ENCODE data around the gene PDZD2.

PDZD2 gene

DNA sequence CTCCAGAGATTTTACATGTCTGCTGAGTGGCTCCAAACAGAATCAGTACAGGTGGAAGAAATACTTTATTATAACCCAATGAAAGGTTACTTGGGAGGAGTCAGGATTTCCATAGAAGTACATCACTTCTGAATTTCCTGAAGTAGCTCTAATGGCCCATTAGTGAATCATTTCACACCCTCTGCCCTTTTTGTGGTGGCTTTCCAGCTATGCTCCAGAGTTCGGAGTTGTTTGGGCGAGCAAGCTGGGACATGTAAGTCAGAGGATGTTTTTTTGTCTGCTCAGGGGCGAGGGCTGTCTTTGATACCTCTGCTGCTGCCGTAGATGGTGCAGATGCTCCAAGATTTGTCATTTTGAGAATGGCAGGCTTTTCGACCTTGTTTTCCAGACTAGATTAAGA is 309.1 kb downstream of the PDZD2 start:
- Histone ChIP-seq H3K9ac (ENCODE audit: low read length) (no peak overlapping the region), H3K27me3 (ENCODE audit: control insufficient read depth in 1 of 2, insufficient read depth in 2 of 2, low read length in 2 of 2) (no peaks in the 10 kb centered on the region), H3K27ac (ENCODE audit: low read depth, low read length) (no peak overlapping the region), H3K9me3 (ENCODE audit: low read length) (no peaks in the 10 kb centered on the region), H3K4me1 (ENCODE audit: insufficient read depth, low read length) (peaks cover 10% of the 10 kb centered on the region), H3K4me3 (ENCODE audit: low read depth in 1 of 2, low read length in 2 of 2) (no peak overlapping the region), H3K36me3 (ENCODE audit: insufficient read depth, low read length) (no peaks in the 10 kb centered on the region)

DNA sequence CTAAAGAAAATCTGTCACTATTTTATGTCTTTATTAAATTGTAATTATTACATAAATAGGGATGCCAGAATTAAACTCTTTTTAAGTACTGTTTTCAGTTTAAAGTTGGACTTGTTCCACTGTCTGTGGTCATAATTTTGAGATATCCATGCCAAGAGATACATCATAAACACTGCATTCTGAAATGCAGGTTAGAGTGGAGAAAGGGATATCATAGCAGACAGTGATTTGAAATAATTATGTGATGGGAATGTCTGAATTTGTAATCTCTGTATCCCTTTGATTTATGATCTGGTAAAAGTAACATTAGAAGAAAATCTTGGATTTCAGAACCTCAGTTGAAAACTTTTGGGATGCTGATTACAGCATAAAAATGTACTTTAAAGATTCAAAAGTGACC is 313.1 kb downstream of the PDZD2 start:
- H3K4me1 ChIP-seq (ENCODE audit: insufficient read depth, low read length), result peaks cover 7% of the 10 kb centered on the region
- H3K27ac ChIP-seq (ENCODE audit: low read depth, low read length), result peak overlapping the region; percentile 19

DNA sequence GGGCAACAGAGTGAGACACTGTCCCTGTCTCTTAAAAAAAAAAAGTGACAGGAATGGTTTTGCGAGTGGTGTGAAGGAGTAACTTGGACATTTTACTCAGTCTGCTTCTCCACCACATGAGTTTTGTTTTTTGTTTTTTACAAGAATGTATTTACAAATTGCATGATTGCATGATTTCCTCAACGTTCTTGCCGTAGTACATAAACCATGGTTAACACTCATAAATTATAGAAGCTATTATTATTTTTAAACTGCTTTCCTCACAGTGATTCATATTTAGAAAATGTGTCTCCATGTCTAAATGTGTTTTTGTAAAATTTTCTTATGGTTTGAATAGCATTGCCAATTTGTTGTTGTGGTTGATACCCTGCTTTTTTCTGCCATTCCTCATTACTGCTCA is 315.2 kb downstream of the PDZD2 start:
- H3K27ac ChIP-seq (ENCODE audit: low read depth, low read length), result no peak overlapping the region
- peaks cover 11% of the 10 kb centered on the region for H3K4me1 ChIP-seq (ENCODE audit: insufficient read depth, low read length)
- no peaks in the 10 kb centered on the region for H3K9me3 ChIP-seq (ENCODE audit: low read length)
- no peak overlapping the region for H3K4me3 ChIP-seq (ENCODE audit: low read depth in 1 of 2, low read length in 2 of 2)
- H3K27me3 ChIP-seq (ENCODE audit: control insufficient read depth in 1 of 2, insufficient read depth in 2 of 2, low read length in 2 of 2), result no peaks in the 10 kb centered on the region
- no peaks in the 10 kb centered on the region for H3K36me3 ChIP-seq (ENCODE audit: insufficient read depth, low read length)
- no peak overlapping the region for H3K9ac ChIP-seq (ENCODE audit: low read length)

More for the DNA sequence above, 313.1 kb downstream of the PDZD2 start:
- H3K36me3 ChIP-seq (ENCODE audit: insufficient read depth, low read length), result no peaks in the 10 kb centered on the region
- H3K4me3 ChIP-seq (ENCODE audit: low read depth in 1 of 2, low read length in 2 of 2), result no peak overlapping the region
- H3K9me3 ChIP-seq (ENCODE audit: low read length), result no peaks in the 10 kb centered on the region
- no peak overlapping the region for H3K9ac ChIP-seq (ENCODE audit: low read length)
- no peaks in the 10 kb centered on the region for H3K27me3 ChIP-seq (ENCODE audit: control insufficient read depth in 1 of 2, insufficient read depth in 2 of 2, low read length in 2 of 2)

DNA sequence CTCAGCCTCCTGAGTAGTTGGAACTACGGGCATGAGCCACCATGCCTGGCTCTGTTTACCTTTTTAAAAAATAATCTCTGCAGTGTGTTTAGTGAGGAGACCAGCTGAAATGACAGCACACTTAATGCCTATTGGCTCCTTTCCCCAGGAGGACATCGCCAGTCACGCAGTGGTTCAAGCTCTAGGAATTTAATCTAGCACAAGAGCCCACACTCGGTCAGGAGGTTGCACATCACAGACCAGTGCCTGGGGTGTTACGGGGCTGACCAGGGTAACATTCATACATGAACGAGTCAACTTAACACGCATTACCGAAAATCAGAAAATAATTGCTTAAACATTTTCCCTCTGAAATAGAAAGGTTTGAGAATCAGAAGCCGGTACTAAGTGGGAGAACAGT is 318.2 kb downstream of the PDZD2 start:
- H3K4me3 ChIP-seq (ENCODE audit: low read depth in 1 of 2, low read length in 2 of 2), result no peak overlapping the region
- no peak overlapping the region for H3K27ac ChIP-seq (ENCODE audit: low read depth, low read length)
- H3K9ac ChIP-seq (ENCODE audit: low read length), result no peak overlapping the region
- H3K27me3 ChIP-seq (ENCODE audit: control insufficient read depth in 1 of 2, insufficient read depth in 2 of 2, low read length in 2 of 2), result no peaks in the 10 kb centered on the region
- H3K36me3 ChIP-seq (ENCODE audit: insufficient read depth, low read length), result no peaks in the 10 kb centered on the region
- no peaks in the 10 kb centered on the region for H3K9me3 ChIP-seq (ENCODE audit: low read length)
- H3K4me1 ChIP-seq (ENCODE audit: insufficient read depth, low read length), result peaks cover 16% of the 10 kb centered on the region

- H3K36me3 ChIP-seq (ENCODE audit: insufficient read depth, low read length), result no peaks in the 10 kb centered on the region
Measured at GRCh38 chr5:31962351-31962751, 323.4 kb downstream of the PDZD2 start.

DNA sequence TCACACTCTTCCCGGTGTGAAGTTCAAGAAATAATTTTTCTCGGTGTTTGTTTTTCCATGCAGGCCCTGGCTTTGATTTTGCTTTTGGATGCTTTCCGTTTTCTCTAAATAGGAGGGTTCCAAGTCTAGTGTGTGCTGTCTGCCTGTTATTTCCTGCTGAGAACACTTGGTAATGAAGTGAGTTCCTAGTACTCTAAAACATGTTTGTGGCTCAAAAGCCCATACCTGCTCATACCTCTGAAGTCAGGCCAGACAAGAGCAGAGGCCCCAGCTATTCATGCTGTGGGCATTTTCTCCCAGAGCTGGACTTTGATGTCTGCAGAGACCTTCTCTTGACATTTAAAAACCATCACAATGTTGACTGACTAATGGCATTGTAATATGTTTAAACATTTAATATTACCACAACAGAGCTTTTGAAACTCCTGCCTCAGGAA is 324.0 kb downstream of the PDZD2 start:
- no peaks in the 10 kb centered on the region for H3K27me3 ChIP-seq (ENCODE audit: control insufficient read depth in 1 of 2, insufficient read depth in 2 of 2, low read length in 2 of 2)
- no peaks in the 10 kb centered on the region for H3K9me3 ChIP-seq (ENCODE audit: low read length)
- peaks cover 28% of the 10 kb centered on the region for H3K4me1 ChIP-seq (ENCODE audit: insufficient read depth, low read length)
- H3K9ac ChIP-seq (ENCODE audit: low read length), result no peak overlapping the region
- peak overlapping the region; percentile 39 for H3K27ac ChIP-seq (ENCODE audit: low read depth, low read length)
- H3K4me3 ChIP-seq (ENCODE audit: low read depth in 1 of 2, low read length in 2 of 2), result peak overlapping the region in 1 of 2 donors; percentile 1
- H3K36me3 ChIP-seq (ENCODE audit: insufficient read depth, low read length), result no peaks in the 10 kb centered on the region

More at GRCh38 chr5:31962351-31962751, 323.4 kb downstream of the PDZD2 start:
- Histone ChIP-seq H3K9me3 (ENCODE audit: low read length) (no peaks in the 10 kb centered on the region), H3K27me3 (ENCODE audit: control insufficient read depth in 1 of 2, insufficient read depth in 2 of 2, low read length in 2 of 2) (no peaks in the 10 kb centered on the region), H3K4me1 (ENCODE audit: insufficient read depth, low read length) (peaks cover 32% of the 10 kb centered on the region), H3K4me3 (ENCODE audit: low read depth in 1 of 2, low read length in 2 of 2) (peak overlapping the region in 1 of 2 donors; percentile 1), H3K27ac (ENCODE audit: low read depth, low read length) (peak overlapping the region; percentile 39), H3K9ac (ENCODE audit: low read length) (no peak overlapping the region)

DNA sequence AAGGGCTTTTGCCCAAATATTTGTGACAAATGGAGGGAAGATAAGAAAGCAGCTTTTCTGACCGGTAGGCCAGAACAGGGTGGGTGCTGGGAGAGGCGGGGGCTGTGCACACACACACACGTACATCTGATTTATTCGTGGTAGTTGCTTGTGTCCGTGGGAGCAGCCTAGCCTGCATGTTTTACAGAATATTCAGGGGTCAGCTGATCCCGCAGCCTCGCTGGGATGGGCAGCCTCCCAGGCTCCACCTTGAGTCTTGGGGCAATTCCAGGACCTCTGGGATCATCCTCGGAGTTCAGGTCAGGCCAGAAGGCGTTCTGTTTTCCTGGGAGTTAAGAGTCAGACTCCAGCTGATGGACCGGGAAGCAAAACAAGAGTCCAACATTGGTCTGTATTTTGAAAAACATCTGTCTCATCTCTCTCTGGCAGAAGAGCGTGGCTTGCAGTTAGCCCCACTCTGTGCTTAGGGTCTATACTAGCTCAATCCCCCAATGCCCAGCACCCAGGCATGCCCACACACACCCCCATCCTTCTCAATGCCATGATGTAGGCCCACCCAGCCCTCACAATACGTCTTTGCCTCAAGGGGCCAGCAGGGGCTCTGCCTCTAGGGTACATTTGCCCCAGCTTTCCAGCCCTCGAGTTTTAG is 324.6 kb downstream of the PDZD2 start:
- H3K9me3 ChIP-seq (ENCODE audit: low read length), result no peaks in the 10 kb centered on the region
- H3K4me1 ChIP-seq (ENCODE audit: insufficient read depth, low read length), result peaks cover 28% of the 10 kb centered on the region
- no peak overlapping the region for H3K9ac ChIP-seq (ENCODE audit: low read length)
- no peak overlapping the region for H3K4me3 ChIP-seq (ENCODE audit: low read depth in 1 of 2, low read length in 2 of 2)
- peak overlapping the region; percentile 39 for H3K27ac ChIP-seq (ENCODE audit: low read depth, low read length)
- H3K27me3 ChIP-seq (ENCODE audit: control insufficient read depth in 1 of 2, insufficient read depth in 2 of 2, low read length in 2 of 2), result no peaks in the 10 kb centered on the region
- no peaks in the 10 kb centered on the region for H3K36me3 ChIP-seq (ENCODE audit: insufficient read depth, low read length)

- no peaks in the 10 kb centered on the region for H3K36me3 ChIP-seq (ENCODE audit: insufficient read depth, low read length)
- H3K9me3 ChIP-seq (ENCODE audit: low read length), result no peaks in the 10 kb centered on the region
- H3K4me3 ChIP-seq (ENCODE audit: low read depth in 1 of 2, low read length in 2 of 2), result no peak overlapping the region
- H3K27me3 ChIP-seq (ENCODE audit: control insufficient read depth in 1 of 2, insufficient read depth in 2 of 2, low read length in 2 of 2), result no peaks in the 10 kb centered on the region
- H3K4me1 ChIP-seq (ENCODE audit: insufficient read depth, low read length), result peaks cover 28% of the 10 kb centered on the region
- peak overlapping the region; percentile 36 for H3K27ac ChIP-seq (ENCODE audit: low read depth, low read length)
- no peak overlapping the region for H3K9ac ChIP-seq (ENCODE audit: low read length)
Measured at GRCh38 chr5:31964007-31964360, 325.1 kb downstream of the PDZD2 start.

DNA sequence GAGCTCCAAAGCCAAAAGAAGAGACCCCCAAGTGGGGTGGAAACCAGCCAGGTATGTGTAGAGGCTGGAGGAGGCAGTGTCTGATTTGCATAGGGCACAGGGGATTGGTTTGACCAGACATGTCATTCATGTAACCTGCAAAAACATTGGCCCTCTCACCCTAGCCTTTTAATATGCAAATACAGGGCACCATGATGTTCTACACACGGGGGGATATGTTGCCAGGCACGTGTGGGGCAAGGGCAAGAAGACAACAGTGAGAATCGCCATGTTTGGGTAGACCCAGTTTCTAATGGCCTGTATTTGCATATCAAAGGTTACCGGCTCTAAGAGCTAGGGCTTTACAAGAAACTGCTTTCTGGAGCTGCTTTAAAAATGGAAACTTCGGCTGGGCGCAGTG is 326.3 kb downstream of the PDZD2 start:
- no peaks in the 10 kb centered on the region for H3K36me3 ChIP-seq (ENCODE audit: insufficient read depth, low read length)
- peaks cover 28% of the 10 kb centered on the region for H3K4me1 ChIP-seq (ENCODE audit: insufficient read depth, low read length)
- H3K27me3 ChIP-seq (ENCODE audit: control insufficient read depth in 1 of 2, insufficient read depth in 2 of 2, low read length in 2 of 2), result no peaks in the 10 kb centered on the region
- no peak overlapping the region for H3K27ac ChIP-seq (ENCODE audit: low read depth, low read length)
- H3K4me3 ChIP-seq (ENCODE audit: low read depth in 1 of 2, low read length in 2 of 2), result no peak overlapping the region
- H3K9me3 ChIP-seq (ENCODE audit: low read length), result no peaks in the 10 kb centered on the region
- no peak overlapping the region for H3K9ac ChIP-seq (ENCODE audit: low read length)

- H3K36me3 ChIP-seq (ENCODE audit: insufficient read depth, low read length), result no peaks in the 10 kb centered on the region
- no peak overlapping the region for H3K9ac ChIP-seq (ENCODE audit: low read length)
- no peaks in the 10 kb centered on the region for H3K27me3 ChIP-seq (ENCODE audit: control insufficient read depth in 1 of 2, insufficient read depth in 2 of 2, low read length in 2 of 2)
- H3K4me1 ChIP-seq (ENCODE audit: insufficient read depth, low read length), result peaks cover 23% of the 10 kb centered on the region
- H3K4me3 ChIP-seq (ENCODE audit: low read depth in 1 of 2, low read length in 2 of 2), result no peak overlapping the region
- no peaks in the 10 kb centered on the region for H3K9me3 ChIP-seq (ENCODE audit: low read length)
- no peak overlapping the region for H3K27ac ChIP-seq (ENCODE audit: low read depth, low read length)
Measured at GRCh38 chr5:31966936-31967335, 328.0 kb downstream of the PDZD2 start.

GRCh38 chr5:31967461-31967860 is 328.5 kb downstream of the PDZD2 start:
- Histone ChIP-seq H3K9ac (ENCODE audit: low read length) (no peak overlapping the region), H3K27ac (ENCODE audit: low read depth, low read length) (no peak overlapping the region), H3K27me3 (ENCODE audit: control insufficient read depth in 1 of 2, insufficient read depth in 2 of 2, low read length in 2 of 2) (no peaks in the 10 kb centered on the region), H3K36me3 (ENCODE audit: insufficient read depth, low read length) (no peaks in the 10 kb centered on the region), H3K4me1 (ENCODE audit: insufficient read depth, low read length) (peaks cover 18% of the 10 kb centered on the region), H3K4me3 (ENCODE audit: low read depth in 1 of 2, low read length in 2 of 2) (no peak overlapping the region), H3K9me3 (ENCODE audit: low read length) (no peaks in the 10 kb centered on the region)

DNA sequence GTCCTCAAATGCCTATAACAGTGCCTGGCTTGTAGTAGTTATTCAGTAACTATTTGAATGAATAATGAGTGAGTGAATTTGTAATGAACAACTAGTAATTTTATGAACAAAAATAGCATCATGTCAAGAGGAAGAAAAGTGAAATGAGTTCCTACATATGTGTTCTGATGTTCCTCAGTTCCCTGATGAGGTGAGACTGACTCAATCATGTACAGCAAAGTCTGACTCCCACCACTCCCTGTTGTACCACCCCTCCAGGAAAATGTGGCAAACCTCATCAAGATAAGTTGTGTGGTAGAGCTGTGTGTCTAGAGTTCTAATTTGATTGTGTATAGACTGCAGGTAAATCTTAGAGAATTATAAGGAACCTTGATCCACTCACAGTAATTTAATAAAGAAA is 333.6 kb downstream of the PDZD2 start:
- Histone ChIP-seq H3K36me3 (ENCODE audit: insufficient read depth, low read length) (no peaks in the 10 kb centered on the region), H3K4me3 (ENCODE audit: low read depth in 1 of 2, low read length in 2 of 2) (no peak overlapping the region), H3K9ac (ENCODE audit: low read length) (no peak overlapping the region), H3K27ac (ENCODE audit: low read depth, low read length) (no peak overlapping the region), H3K4me1 (ENCODE audit: insufficient read depth, low read length) (no peaks in the 10 kb centered on the region), H3K27me3 (ENCODE audit: control insufficient read depth in 1 of 2, insufficient read depth in 2 of 2, low read length in 2 of 2) (no peaks in the 10 kb centered on the region), H3K9me3 (ENCODE audit: low read length) (no peaks in the 10 kb centered on the region)

All from muscle layer of colon (tissue), 2 donors.